ENCODE data around the gene PRICKLE1. TPM values are rescaled to one million over a fixed set of nuclear protein-coding genes. Genes with fewer than 3 reads are reported as not detected.

Gene PRICKLE1
- total RNA-seq, 1 donor from 2014 or later, result 12.3 TPM

DNA sequence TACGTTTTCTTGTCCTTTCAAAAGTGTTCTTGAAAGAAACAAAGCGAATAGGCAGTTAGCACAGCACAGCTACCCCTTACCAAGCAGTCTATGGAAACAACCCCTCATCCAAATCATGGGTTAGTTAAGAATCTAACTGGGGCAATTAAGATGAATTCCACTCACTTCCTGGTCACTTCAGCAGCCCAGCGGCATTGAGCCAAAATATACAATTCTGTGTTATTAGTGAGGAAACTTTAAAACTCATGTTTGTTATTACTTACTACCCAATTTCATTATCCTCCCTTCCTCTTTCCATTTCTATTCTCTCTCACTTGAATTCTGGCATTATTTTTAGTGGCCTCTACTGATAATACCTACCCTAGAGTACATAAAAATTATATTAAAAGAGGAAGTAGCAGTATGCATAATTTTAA lies 142.2 kb downstream of the PRICKLE1 start:
- peak; percentile 79 for DNase-seq

DNA sequence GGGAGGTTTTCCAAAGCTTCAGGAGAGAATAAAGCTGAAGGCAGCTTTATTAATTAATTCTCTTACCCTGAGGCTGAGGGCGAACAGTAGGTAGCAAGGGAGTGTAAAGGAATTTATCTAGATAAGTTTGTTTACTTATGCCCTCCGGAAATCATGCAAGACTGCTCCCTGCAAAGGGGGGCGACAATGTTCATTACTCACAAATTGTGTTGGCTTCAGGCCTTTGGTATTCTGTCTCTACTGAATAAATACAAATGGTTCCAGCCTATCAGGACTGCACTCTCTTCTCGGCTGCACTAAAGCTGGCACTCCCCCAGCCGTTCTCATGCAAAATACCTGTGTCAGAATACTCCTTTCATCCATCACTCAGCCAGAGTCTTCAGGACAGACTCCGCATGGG lies 142.8 kb downstream of the PRICKLE1 start:
- peak; percentile 48 for DNase-seq

DNA sequence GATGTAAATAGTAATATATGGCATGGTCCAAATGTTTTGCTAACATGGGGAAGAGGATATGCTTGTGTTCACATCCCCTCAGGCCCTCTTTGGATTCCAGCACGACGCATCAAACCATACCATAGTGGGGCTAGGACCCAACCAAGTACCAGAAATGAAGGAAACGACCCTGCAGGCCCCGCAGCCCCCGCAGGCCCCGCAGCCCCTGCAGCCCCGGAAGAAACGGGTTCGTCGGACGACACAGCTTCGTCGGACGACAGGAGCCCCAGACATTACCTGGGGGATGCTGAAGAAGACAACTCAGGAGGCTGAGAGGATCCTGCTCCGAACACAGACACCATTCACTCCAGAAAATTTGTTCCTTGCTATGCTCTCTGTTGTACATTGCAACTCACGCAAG lies 143.7 kb downstream of the PRICKLE1 start:
- DNase-seq, result no peak

DNA sequence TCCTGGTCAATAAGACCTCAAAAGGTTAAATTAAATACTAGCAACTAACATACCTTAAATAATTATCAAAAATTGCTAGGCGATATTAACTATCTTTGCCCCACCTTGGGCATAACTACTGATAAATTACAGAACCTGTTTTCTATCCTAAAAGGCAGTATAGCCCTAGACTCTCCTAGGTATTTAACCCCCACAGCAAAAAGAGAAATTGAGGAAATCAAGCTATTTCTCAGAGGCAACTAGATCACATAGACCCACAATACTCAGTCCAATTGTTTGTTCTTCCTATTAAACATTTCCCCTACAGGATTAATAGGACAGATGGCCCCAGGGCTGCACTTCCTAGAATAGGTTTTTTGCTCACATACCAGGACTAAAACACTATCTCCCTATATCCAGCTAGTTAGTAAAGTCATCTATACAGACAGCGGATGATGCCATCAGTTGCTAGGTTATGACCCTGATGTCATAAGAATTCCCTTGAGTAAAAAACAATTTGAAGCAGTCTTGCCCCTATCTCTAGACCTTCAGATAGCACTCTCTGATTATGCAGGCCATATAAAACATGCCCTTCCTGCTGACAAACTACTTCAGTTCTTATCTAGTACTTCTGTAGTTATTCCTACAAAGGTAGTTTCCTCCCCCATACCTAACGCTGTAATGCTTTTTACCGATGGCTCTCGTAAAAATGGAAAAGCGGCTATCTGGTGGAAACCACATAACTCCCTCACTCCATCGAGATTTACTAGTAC lies 145.2 kb downstream of the PRICKLE1 start:
- no peak for DNase-seq

- no peak for DNase-seq
Observed at GRCh38 chr12:42442888-42443287, 146.7 kb downstream of the PRICKLE1 start.

GRCh38 chr12:42442311-42442759 lies 147.2 kb downstream of the PRICKLE1 start:
- DNase-seq, result no peak

- no peak for DNase-seq
Observed at GRCh38 chr12:42440608-42441007, 148.9 kb downstream of the PRICKLE1 start.

DNA sequence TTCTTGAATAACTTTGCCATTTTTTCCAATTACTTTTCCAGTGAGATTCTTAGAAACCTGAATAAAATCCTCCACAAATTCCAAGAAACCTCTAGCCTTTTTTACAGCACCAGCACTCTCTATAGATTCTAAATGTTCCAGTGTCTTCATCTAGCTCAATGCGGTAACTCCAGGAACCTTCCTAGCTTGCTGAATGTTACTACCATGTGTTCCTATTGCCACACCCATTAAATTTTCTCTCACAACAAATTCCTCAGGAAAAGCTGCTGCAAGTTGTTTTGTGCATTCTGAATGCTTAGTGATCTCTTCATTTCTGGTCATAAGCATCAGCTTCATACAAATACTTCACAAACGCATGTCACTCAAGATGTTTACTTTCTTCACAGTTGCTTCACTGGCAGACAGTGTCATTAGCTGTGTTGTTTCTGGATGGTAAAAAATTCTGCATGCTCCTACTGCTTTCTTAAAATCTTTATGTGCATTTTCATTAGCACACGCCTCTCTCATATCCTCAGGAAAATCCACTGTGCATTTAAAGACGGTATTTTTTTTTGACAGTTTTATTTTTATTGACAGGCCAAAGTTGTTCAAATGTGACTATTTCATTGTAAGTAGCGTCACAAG lies 156.9 kb downstream of the PRICKLE1 start:
- no peak for DNase-seq

- no peak for DNase-seq
Observed at GRCh38 chr12:42428850-42429249, 160.7 kb downstream of the PRICKLE1 start.

DNA sequence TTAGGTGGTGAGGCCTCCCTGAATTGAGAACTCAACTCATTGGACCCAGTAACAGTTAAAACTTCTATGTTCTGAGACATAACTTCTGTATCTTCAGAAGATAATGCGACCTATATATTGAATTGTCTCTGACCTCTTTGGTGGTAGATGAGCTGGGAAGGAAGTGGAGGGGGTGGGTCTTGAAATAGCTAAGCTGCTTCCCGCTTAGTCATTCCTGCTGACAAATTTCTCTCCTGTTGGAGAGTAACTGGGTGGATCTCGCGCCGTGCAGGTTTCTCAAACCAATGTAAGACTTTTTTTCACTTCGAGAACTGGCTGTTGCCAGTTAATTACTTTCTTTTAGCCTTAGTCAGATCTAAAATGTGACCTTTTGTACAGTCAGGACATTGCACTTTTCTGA lies 162.8 kb downstream of the PRICKLE1 start:
- peak; percentile 89 for DNase-seq

DNA sequence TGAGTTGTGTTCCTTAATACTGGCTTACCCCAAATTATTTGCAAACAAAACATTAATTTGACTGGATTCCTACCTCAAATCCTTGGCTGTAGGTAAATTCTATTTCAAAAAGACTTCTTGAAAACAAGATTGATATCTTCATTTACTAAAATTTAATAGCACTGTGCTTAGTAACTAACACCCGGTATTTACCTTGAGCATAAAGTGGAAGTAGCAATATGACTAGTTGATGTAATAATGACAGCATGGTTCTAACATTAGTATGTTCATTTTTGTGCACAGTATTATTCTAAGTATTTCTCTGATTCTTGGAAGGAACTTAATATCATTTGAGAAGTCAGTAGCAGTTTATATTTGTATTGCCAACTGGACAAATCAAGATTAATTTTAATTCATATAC lies 166.8 kb downstream of the PRICKLE1 start:
- peak; percentile 32 for DNase-seq

- DNase-seq, result peak; percentile 96
Observed at GRCh38 chr12:42421844-42422779, 167.4 kb downstream of the PRICKLE1 start.

- peak; percentile 11 for DNase-seq
Observed at GRCh38 chr12:42420395-42420794, 169.2 kb downstream of the PRICKLE1 start.

- peak; percentile 21 for DNase-seq
Observed at GRCh38 chr12:42410340-42410739, 179.2 kb downstream of the PRICKLE1 start.

GRCh38 chr12:42409471-42409870 lies 180.1 kb downstream of the PRICKLE1 start:
- DNase-seq, result peak; percentile 66

GRCh38 chr12:42407306-42407705 lies 182.2 kb downstream of the PRICKLE1 start:
- DNase-seq, result no peak

Data from dermis blood vessel endothelial cell (primary cell).